Smooth muscle cell (in vitro differentiated cells): Measurements from ENCODE around the gene GNG4. TPM values are rescaled to one million over a fixed set of nuclear protein-coding genes. Genes with fewer than 3 reads are reported as not detected.

Source experiments
- DNase-seq: peaks from one replicate; lab custom pipeline; 2025; ENCODE audit not compliant: unreplicated experiment; lab: John Stamatoyannopoulos, UW
- H2AFZ ChIP-seq: fragments of 200-600 bp; sonication (generic); 2 replicates; pipeline ENCODE4 v1.6.0; 2016; ENCODE audit warnings: antibody characterized with exemption, low read depth, mild to moderate bottlenecking
- H3F3A ChIP-seq: fragments of 200-600 bp; sonication (generic); 2 replicates; pipeline ENCODE4 v1.6.0; 2017; ENCODE audit warnings: antibody characterized with exemption, low read depth
- H3K27ac ChIP-seq: fragments of 200-600 bp; sonication (generic); 2 replicates; pipeline ENCODE4 v1.5.1; 2016; ENCODE audit warnings: low read depth, mild to moderate bottlenecking
- H3K27me3 ChIP-seq: fragments of 200-600 bp; sonication (generic); 2 replicates; pipeline ENCODE4 v1.6.1; 2016; ENCODE audit warnings: low read depth, mild to moderate bottlenecking
- H3K36me3 ChIP-seq: fragments of 200-600 bp; sonication (generic); 2 replicates; pipeline ENCODE4 v1.5.1; 2016; ENCODE audit warnings: low read depth
- H3K4me1 ChIP-seq: fragments of 200-600 bp; sonication (generic); 2 replicates; pipeline ENCODE4 v1.5.1; 2016; ENCODE audit warnings: low read depth
- H3K4me2 ChIP-seq: fragments of 200-600 bp; sonication (generic); 2 replicates; pipeline ENCODE4 v1.6.0; 2016; ENCODE audit warnings: mild to moderate bottlenecking
- H3K4me3 ChIP-seq: fragments of 200-600 bp; sonication (generic); 2 replicates; pipeline ENCODE4 v1.5.1; 2016; ENCODE audit warnings: mild to moderate bottlenecking
- H3K79me2 ChIP-seq: fragments of 200-600 bp; sonication (generic); 2 replicates; pipeline ENCODE4 v1.6.0; 2016; ENCODE audit warnings: low read depth, mild to moderate bottlenecking
- H3K9ac ChIP-seq: fragments of 200-600 bp; sonication (generic); 2 replicates; pipeline ENCODE4 v1.6.0; 2016; ENCODE audit warnings: low read depth
- H3K9me3 ChIP-seq: fragments of 200-600 bp; sonication (generic); replicated peaks from 2 replicates; pipeline ENCODE4 v1.5.1; 2016; ENCODE audit warnings: low read depth
- H4K20me1 ChIP-seq: fragments of 200-600 bp; sonication (generic); 2 replicates; pipeline ENCODE4 v1.6.0; 2016; ENCODE audit warnings: low read depth
- CTCF ChIP-seq: fragments of 200-600 bp; sonication (generic); IDR thresholded peaks from 2 replicates; pipeline ENCODE4 v1.5.1; 2017; ENCODE audit warnings: borderline replicate concordance, mild to moderate bottlenecking, antibody characterized with exemption; ENCODE audit not compliant: insufficient read depth, poor library complexity, severe bottlenecking
- WGBS: methylation state at CpG from one replicate; pipeline ENCODE4 v1.1.7; 2016; ENCODE audit warnings: low lambda C conversion rate; 5-methylcytosine and 5-hydroxymethylcytosine counted together
- polyA plus RNA-seq: library from polyadenylated mRNA; unstranded; fragments of >200 nt; fragmentation: Nextera tagmentation; extraction: Ambion mirVana; gene quantifications from 2 replicates; pipeline ENCODE4 v1.2.1, GENCODE V29; 2016
- total RNA-seq: library from RNA; depleted of rRNA; stranded (reverse); fragments of >200 nt; gene quantifications from 2 replicates; pipeline ENCODE4 v1.2.3, GENCODE V29; 2014

GNG4 gene
- total and polyA plus RNA-seq, 2 experiments from 2014 or later = 2.7 to 3.1 TPM

DNA sequence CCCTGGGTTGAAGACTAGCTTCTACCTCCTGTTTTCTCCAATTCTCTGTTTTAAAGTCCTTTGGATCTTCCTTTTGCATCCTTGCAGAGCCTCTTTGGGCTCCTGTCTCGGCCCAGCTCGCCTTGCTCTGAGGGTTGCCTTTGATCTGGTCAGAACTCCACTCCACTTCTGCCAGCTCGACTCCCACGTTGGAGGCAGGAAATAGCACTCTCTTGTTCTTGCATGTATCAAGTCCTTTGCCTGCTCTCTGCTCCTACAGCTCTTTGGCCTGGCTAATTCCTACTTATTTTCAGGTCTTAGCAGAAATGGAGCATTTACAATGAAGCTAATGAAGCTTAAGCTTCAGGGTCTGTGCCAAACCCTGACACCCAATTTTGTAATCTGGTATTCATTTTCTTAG is 124.3 kb downstream of the GNG4 start:
- Histone ChIP-seq H4K20me1 (no peaks in the 10 kb centered on the region), H3K9ac (no peak overlapping the region), H3K27ac (no peak overlapping the region), H3K27me3 (no peaks in the 10 kb centered on the region), H3K79me2 (no peaks in the 10 kb centered on the region), H3K36me3 (no peaks in the 10 kb centered on the region), H2AFZ (no peak overlapping the region), H3K4me1 (no peaks in the 10 kb centered on the region), H3F3A (no peaks in the 10 kb centered on the region), H3K9me3 (no peaks in the 10 kb centered on the region), H3K4me2 (no peak overlapping the region), H3K4me3 (no peak overlapping the region)
- no peak for TF ChIP-seq CTCF
- 35% methylated on average over 4 of the region's 4 CpGs for WGBS
- DNase-seq = no peak

GRCh38 chr1:235516862-235517446 is 132.6 kb downstream of the GNG4 start:
- 84% methylated on average over 6 of the region's 6 CpGs for WGBS
- Histone ChIP-seq H3K36me3 (no peaks in the 10 kb centered on the region), H3K27me3 (no peaks in the 10 kb centered on the region), H3K4me1 (no peaks in the 10 kb centered on the region), H4K20me1 (no peaks in the 10 kb centered on the region), H3K9me3 (no peaks in the 10 kb centered on the region), H3F3A (no peaks in the 10 kb centered on the region), H3K9ac (no peak overlapping the region), H3K79me2 (no peaks in the 10 kb centered on the region), H2AFZ (no peak overlapping the region), H3K27ac (no peak overlapping the region), H3K4me3 (no peak overlapping the region), H3K4me2 (no peak overlapping the region)
- TF ChIP-seq CTCF = no peak
- DNase-seq = no peak

- Histone ChIP-seq H3K27ac (no peak overlapping the region), H3K27me3 (no peaks in the 10 kb centered on the region), H3K4me1 (no peaks in the 10 kb centered on the region), H3K79me2 (no peaks in the 10 kb centered on the region), H3F3A (no peaks in the 10 kb centered on the region), H4K20me1 (no peaks in the 10 kb centered on the region), H3K9ac (no peak overlapping the region), H2AFZ (no peak overlapping the region), H3K36me3 (no peaks in the 10 kb centered on the region), H3K4me2 (no peak overlapping the region), H3K9me3 (no peaks in the 10 kb centered on the region), H3K4me3 (no peak overlapping the region)
- WGBS = 98% methylated on average over 5 of the region's 5 CpGs
- no peak for TF ChIP-seq CTCF
- DNase-seq = no peak
Observed at GRCh38 chr1:235515844-235516512, 133.6 kb downstream of the GNG4 start.
